ENCODE results near the gene ABCA13. TPM values are rescaled to one million over a fixed set of nuclear protein-coding genes. Genes with fewer than 3 reads are reported as not detected.

The ABCA13 gene
- total RNA-seq, 1 experiment from 2014 or later: not detected

GRCh38 chr7:48446721-48447120 lies 275.5 kb downstream of the ABCA13 start:
- no TSS peak for BruUV-seq (replicated peaks)
- TF ChIP-seq ZFX (IDR thresholded peaks at IDR 0.05): no peak
- no peak for TF ChIP-seq REST (IDR thresholded peaks at IDR 0.05; ENCODE audit: low read depth)
- TF ChIP-seq POLR2A (IDR thresholded peaks at IDR 0.05; ENCODE audit: borderline replicate concordance, extremely low read depth, insufficient read depth, insufficient read length): no peak
- no peak for TF ChIP-seq ELF1 (IDR thresholded peaks at IDR 0.05; ENCODE audit: borderline replicate concordance, low read depth)
- TF ChIP-seq RAD21 (IDR thresholded peaks at IDR 0.05; ENCODE audit: low read depth): no peak
- TF ChIP-seq, protein P1, sequence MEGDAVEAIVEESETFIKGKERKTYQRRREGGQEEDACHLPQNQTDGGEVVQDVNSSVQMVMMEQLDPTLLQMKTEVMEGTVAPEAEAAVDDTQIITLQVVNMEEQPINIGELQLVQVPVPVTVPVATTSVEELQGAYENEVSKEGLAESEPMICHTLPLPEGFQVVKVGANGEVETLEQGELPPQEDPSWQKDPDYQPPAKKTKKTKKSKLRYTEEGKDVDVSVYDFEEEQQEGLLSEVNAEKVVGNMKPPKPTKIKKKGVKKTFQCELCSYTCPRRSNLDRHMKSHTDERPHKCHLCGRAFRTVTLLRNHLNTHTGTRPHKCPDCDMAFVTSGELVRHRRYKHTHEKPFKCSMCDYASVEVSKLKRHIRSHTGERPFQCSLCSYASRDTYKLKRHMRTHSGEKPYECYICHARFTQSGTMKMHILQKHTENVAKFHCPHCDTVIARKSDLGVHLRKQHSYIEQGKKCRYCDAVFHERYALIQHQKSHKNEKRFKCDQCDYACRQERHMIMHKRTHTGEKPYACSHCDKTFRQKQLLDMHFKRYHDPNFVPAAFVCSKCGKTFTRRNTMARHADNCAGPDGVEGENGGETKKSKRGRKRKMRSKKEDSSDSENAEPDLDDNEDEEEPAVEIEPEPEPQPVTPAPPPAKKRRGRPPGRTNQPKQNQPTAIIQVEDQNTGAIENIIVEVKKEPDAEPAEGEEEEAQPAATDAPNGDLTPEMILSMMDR (IDR thresholded peaks at IDR 0.05 in 2 of 3, conservative IDR thresholded peaks at IDR 0.05 in 1 of 3; ENCODE audit: borderline replicate concordance in 1 of 3, insufficient read depth in 1 of 3, low read depth in 2 of 3, low read length in 2 of 3): no peak
- no peak for TF ChIP-seq YY1 (IDR thresholded peaks at IDR 0.05; ENCODE audit: extremely low read depth, insufficient replicate concordance, low read depth, low read length)
- POLR2A ChIA-PET: no interaction called here
- intact Hi-C loops (cut with micrococcal nuclease): no loop called here
- no peak overlapping the region for H3K9ac ChIP-seq (ENCODE audit: low read length)
- ATAC-seq (no peak), DNase-seq (ENCODE audit: low read depth, low spot score) (no peak)
- no peaks in the 10 kb centered on the region for H3K79me2 ChIP-seq (ENCODE audit: insufficient read depth, low read length)
- no peak overlapping the region for H2AFZ ChIP-seq (ENCODE audit: low read depth, low read length, poor library complexity, severe bottlenecking)
- no peaks in the 10 kb centered on the region for H3K27me3 ChIP-seq (ENCODE audit: insufficient read depth, low read length)
- H3K36me3 ChIP-seq (ENCODE audit: control insufficient read depth in 1 of 2, insufficient read depth in 2 of 2, low read length in 2 of 2): no peaks in the 10 kb centered on the region
- CTCF ChIA-PET: no interaction called here
- H4K20me1 ChIP-seq (ENCODE audit: insufficient read depth): no peaks in the 10 kb centered on the region
- RAD21 ChIA-PET (ENCODE audit: low non-redundant PET in 1 of 2, low total read pairs in 2 of 2, uncharacterized antibody in 2 of 2, unreplicated experiment in 2 of 2): no interaction called here
- H3K4me2 ChIP-seq (ENCODE audit: low read length): no peak overlapping the region
- no peak overlapping the region for H3K4me3 ChIP-seq (replicated peaks in 1 of 2; ENCODE audit: low read depth in 1 of 2, low read length in 2 of 2)
- H3K9me2 ChIP-seq (ENCODE audit: insufficient read depth): no peaks in the 10 kb centered on the region
- no peak overlapping the region for H3K27ac ChIP-seq (ENCODE audit: low read depth, low read length)
- peaks cover 6 to 12% of the 10 kb centered on the region in 2 experiments; a peak in 2 of 4 replicates for H3K9me3 ChIP-seq (ENCODE audit: control insufficient read depth in 1 of 2, insufficient read depth in 1 of 2, low read depth in 1 of 2, low read length in 2 of 2)
- no peaks in the 10 kb centered on the region for H3K4me1 ChIP-seq (ENCODE audit: control insufficient read depth in 1 of 2, insufficient read depth in 2 of 2, low read length in 2 of 2)
